HK-2 (cell line): Measurements from ENCODE around the gene AQP9.

Experiments used
- DNase-seq: peaks from one replicate; pipeline ENCODE4 v3.0.0-alpha.2; 2018; ENCODE audit not compliant: unreplicated experiment

The AQP9 gene

DNA sequence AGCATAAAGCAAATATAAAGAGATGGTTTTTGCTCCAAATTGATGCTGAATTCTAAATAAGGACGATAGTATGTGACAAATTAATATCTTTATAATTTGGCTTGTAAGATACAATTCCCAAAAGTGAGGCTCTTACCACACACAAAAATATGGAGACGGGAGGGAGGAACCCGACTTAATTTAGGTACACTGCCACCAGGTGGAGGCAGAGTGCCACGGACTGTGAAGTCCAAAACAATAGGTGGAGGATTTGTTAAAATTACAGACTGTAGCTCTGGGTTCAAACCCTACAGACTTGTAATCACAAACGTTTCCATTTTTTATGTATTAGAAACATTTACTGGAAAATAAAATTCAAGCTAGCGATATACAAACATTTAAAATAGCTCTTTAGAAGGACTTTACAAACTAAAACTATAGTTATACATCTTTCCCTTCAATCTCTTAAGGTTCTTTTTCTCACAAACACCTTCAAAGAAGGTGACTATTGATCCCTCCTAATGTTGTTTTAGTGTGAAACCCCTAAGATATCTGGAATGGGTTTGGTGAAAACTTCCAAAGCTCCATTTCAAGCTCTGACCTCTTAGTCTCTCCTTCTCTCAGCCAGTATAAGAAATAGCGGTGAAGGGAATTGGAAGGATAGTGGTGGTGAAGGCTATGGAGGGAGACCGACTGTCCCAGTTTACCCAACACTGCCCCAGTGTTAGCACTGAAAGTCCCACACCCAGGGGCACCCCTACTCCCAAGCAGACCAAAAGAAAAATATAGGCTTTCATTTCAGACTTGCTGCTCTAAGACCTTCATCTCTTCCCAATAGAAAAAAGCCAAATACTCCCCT, 89.7 kb downstream of the AQP9 start:
- peak; percentile 51 for DNase-seq

DNA sequence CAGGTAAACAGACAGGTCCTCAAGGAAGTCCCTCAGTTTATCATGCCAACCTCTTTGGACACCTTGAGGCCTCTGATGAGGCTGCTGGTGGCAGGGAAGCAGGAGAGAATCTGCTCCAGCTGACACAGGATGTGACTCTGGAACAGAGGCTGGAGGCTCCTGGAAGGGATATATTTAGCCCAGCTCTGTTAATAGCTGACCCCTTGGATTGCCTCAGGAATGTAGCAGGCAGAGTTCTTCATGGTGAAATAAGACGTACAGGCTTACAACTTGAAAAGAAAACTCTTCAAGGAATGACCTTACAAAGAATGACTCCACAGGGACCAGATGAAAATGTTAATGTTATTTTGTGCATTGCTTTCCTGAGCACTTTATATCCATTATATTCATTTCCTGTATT, 90.5 kb downstream of the AQP9 start:
- DNase-seq = peak; percentile 50

DNA sequence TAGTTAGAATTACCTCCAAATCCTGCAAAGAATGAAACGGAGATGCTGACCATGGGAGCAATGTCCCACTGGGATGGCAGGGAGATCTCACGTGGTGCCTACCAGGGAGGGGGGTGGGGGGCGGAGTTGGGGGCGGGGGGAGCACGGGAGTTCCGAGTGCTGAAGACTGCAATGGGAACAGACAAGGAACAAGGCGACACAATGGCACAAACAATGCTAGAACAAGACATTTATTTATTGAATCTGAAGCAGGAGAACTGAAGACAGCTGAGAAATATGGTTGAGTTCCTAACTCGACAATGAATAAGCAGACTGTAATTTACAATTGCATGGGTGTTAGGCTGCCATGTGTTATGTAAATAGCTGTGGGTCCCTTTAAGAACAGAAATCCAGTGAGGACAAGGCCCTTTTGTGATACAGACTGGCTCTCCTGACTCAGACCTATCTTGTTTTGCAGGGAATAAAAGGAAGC, 91.2 kb downstream of the AQP9 start:
- DNase-seq = no peak

- peak; percentile 17 for DNase-seq
Measured at GRCh38 chr15:58232281-58233065, 94.3 kb downstream of the AQP9 start.

- DNase-seq = no peak
Measured at GRCh38 chr15:58233341-58233740, 95.2 kb downstream of the AQP9 start.
